H4 (cell line): ENCODE data around the gene CRYGA. TPM values are rescaled to one million over a fixed set of nuclear protein-coding genes. Genes with fewer than 3 reads are reported as not detected.
A peak's percentile ranks its signal among the peaks of the same experiment; 100 is the strongest.

Source experiments
- DNase-seq: peaks from one replicate; pipeline ENCODE4 v3.0.0-alpha.2; 2015; ENCODE audit warnings: low spot score
- total RNA-seq: library from RNA; depleted of rRNA; stranded (reverse); fragments of >200 nt; shearing (Covaris generic); gene quantifications from 2 replicates; pipeline ENCODE4 v1.2.3, GENCODE V29; 2014; rRNA removed

The CRYGA gene
- total RNA-seq = not detected in 2 replicates

- no peak for DNase-seq
Observed at GRCh38 chr2:208163489-208163888, at the start of gene CRYGA. CRYGA (minus strand) TSS chr2:208163589; CDS start chr2:208163556, 33 bp downstream.

DNA sequence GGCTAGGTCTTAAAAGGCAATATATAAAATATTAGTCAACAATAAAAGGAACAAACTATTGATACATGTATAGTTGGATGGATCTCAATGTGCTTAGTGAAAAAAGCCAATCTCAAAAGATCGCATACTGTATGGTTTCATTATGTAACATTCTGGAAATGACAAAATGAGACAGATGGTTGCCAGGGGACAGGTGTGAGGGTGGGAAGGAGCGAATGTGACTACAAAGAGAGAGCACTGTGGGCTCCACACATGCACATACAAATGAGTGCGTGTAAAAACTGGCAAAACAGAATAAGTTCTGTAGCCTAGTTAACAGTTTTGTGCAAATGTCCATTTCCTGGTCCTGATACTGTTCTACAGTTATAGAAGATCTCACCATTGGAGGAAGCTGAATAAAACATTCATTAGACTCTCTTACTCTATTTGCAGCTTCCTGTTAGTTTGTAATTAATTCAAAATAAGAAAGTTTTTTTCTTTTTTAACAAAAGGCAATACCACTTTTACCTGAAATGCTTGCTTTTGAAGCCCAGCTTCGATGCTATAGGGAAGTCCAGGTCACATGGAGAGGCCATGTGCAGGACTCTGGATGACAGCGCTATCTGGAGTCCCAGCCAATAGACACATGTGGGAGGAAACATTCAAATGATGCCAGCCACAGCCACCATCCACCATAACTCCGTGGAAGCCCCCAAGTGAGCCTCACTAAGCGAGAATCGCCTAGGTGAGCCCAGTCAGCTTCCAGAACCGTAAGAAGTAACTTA, 47.5 kb upstream of the CRYGA start:
- DNase-seq = no peak

GRCh38 chr2:208208335-208209085, 45.1 kb upstream of the CRYGA start:
- DNase-seq = no peak

DNA sequence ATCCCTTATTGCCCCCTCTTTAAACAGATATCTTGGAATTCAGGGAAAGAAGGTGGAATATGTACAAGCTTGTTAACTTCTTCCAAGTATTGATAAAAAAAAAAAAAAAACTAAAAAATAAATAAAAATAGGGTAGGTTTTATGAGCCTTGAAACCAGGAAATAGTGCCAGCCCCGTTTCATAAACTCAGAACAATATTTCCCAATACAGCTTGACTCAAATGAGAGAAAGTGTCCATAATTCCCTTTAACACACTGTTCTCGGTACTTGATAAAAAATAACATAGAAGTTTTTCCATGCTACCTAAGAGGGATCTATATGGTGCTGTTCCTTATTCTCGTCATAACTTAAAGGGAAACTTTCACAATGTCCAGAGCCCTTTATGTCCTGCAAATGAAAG, 44.4 kb upstream of the CRYGA start:
- no peak for DNase-seq

DNA sequence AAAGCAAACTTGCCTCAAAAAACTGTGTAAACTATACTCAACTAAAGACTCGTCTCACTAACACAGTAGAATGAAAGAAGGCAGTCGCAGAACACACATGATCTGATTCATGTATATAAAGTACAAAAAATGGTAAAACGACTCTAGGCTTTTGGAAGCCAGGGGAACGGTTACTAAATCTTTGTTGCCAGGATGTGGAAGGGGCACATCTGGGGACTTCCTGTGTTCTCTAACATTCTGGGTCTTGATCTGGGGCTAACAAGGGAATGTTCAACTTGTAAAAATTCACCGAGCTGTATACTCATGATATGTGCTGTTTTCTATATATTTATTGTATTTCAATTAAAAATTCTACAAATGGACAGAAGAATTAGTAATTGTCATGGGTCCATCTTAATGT, 40.8 kb upstream of the CRYGA start:
- DNase-seq = no peak

DNA sequence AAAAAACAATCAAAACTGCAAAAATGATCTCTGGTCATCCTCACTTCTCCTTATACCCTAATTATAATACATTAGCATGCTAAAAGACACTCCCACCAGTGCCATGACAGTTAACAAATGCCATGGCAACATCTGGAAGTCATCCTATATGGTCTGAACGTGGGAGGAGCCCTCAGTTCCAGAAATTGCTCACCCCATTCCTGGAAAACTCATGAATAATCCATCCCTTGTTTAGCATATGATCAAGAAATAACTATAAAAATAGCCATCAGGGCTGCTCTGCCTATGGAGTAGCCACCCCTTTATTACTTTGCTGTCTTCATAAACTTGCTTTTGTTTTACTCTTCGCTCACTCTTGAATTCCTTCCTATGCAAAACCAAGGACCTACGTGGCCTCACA, 32.1 kb upstream of the CRYGA start:
- DNase-seq = no peak

DNA sequence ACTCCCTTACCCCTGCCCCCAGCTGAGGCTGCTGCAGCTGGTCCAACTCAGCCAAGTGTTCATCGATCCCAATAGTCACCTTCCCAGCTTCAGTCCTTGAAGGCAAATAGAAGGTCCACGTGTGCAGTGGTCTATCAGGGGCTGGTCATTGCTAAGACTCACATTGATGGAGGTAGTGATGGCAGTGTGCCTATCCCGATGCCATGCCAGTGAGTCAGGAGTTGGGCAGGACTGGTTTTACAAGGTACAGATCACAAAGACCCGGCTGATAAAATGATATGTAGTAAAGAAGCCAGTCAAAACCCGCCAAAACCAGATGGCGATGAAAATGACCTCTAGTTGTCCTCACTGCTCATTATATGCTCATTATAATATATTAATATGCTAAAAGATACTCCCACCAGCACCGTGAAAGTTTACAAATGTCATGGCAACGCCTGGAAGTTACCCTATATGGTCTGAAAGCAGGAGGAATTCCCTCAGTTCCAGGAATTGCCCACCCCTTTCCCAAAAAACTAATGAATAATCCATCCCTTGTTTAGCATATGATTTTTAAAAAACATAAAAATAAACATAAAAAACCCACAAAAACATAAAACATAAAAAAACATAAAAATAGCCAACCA, 29.3 kb upstream of the CRYGA start:
- no peak for DNase-seq

GRCh38 chr2:208189810-208190503, 26.6 kb upstream of the CRYGA start, which contains the start of gene C2orf80:
C2orf80 (minus strand) TSS chr2:208190030; CDS start chr2:208186986, 3,044 bp downstream.
- no peak for DNase-seq

DNA sequence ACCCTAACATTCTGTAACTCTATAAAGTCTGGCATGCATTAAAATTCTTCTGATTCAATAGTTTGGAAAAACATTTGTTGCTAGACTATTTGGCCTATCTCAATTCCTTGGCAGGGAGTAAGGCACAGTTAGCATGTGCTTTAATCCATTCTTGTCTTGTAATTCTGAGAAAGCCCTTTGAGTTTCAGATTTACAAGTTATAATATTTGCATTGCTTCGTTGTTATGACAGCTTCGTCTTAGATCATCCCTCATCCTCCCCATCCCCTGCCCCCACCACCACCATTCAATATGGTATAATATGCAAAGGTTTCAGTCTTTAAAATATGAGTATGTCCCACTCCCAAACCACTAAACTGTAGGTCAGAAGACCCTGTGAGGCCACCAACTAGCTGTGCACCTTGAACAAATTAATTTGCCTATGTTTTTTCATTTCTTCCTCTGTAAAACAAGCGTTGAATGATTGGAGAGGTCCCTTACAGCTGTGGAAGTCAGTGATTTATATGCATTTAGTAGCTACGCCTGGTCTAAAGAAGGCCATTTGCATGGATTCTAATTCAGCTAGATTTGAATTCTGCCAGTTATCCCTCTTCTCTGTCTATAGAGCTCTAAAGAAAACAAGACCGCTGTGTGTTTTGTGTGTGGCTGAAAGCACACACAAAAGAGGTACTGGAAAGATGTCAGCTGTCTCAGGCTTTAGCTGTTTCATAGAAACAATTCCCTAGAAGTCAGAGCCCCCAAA, 25.9 kb upstream of the CRYGA start:
- DNase-seq = no peak

DNA sequence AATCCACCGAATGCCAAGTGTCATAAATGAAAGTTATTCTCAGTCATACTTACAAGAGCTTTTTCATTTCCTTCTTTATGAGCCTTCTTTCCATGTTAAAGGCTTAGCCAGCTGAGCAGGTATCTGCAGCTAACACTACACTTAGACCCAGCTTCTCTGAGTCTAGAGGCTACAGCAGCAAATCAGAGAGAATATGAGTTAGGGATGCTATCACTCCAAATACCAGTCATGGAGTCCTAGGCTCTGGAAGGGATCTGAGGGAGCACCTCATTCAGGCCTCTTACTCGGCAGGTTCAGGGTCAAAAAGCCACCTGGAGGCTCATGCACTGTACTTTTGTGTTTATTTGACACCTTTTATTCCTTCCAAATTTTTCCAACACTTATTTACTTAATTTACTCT, 23.5 kb upstream of the CRYGA start:
- no peak for DNase-seq

GRCh38 chr2:208186465-208186864, 23.1 kb upstream of the CRYGA start:
- DNase-seq = no peak

DNA sequence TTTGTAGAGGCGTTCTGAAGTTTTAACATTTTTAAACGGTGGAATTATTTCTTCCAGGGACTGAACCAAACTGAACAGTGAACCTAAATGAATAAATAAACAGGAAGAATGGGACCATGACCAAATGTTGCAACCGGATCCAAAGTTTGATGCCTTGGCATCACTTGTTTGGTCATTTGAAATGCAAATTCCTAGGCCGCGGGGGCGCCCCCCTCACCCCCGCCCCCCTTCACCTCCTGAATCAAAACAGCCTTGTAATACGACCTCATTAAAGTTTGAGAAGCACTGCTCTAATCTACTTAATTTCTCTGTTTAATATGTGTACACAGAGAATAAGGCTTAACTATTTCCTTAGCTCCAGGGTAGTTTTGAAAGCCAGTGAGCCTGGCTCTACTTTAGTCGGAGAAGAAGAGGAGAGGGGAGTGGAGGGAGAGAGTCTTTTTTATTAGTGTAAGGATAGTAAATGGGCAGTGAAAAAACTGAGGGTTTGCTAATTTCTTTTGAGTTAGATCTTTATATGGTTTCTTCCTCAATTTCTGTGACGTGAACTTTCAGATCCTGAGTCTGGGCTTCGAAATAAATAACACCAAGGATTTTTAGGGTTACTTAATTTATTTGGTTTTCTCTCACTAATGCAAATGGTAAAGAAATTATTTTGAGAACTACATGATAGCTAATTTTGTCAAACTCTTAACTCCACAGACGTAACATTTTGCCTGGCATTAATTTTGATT, 20.8 kb upstream of the CRYGA start:
- DNase-seq = no peak

DNA sequence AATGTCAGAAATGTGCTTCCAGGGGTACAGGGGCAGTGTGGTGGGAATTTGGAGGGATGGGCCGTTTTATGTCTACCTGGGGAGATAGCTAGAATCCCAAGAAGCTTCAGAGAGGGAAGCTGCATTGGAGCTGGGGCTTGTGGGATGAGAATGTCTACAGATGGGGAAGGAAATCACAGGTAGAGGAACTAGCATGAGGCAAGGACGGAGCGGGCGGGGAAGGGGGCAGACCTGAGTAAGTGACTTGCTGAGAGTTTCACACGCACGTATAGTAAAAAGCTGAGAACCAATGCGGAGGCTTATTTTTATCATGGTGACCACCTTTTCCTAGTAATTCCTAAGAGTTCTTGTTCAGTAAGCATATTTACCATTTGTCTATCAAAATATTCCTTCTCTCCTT, 20.1 kb upstream of the CRYGA start:
- DNase-seq = no peak

DNA sequence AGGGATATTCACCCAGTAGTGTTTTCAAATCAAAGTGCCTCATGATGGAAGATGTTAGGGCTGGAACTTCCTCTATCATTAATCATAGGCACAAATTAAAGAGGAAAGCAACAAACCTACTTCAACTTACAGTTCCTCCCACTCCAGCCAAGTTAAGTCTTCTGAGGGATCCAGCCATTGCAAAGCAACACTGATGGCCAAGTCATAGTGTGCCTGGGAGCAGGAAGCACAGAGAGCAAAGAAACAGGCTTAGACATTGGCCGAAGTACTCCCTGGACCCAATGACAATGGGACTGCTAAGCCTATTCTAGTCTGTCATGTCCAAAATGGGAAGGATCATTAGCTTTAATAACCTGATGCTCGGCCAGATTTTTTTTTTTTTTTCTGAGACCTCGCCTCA, 19.4 kb upstream of the CRYGA start:
- no peak for DNase-seq

GRCh38 chr2:208179028-208179609, 15.7 kb upstream of the CRYGA start:
- DNase-seq = peak; percentile 19

GRCh38 chr2:208175840-208176153, 12.4 kb upstream of the CRYGA start:
- no peak for DNase-seq

DNA sequence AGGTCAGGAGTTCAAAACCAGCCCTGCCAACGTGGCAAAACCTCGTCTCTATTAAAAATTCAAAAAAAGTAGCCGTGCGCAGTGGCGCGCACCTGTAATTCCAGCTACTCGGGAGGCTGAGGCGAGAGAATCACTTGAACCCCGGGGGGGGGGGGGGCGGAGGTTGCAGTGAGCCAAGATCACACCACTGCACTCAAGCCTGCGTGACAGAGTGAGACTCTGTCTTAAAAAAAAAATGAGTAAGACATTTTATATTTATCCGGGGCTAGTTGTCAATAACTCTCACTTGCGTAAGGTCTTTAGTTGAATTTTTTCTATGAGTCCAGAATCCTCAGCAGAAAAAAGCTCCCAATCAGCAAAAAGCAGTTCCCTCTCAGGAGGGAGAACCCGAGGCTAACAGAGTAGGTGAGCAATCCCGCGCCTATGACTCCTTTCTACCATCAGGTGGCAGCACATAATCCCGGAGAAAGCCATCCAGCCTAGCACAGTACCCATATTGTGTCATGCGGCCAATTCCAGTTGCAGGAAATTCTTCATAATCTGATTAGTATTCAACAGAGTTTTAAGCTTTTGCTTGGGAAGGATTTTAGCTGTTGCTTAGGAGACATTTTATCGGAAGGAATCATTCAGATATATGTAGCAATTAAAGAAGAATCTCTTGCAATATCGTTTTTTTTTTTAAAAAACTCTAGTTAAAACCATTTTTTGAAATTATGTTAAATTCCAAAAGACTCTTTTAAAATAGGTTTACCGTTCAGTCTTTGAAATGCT, 11.9 kb upstream of the CRYGA start:
- DNase-seq = peak; percentile 74

DNA sequence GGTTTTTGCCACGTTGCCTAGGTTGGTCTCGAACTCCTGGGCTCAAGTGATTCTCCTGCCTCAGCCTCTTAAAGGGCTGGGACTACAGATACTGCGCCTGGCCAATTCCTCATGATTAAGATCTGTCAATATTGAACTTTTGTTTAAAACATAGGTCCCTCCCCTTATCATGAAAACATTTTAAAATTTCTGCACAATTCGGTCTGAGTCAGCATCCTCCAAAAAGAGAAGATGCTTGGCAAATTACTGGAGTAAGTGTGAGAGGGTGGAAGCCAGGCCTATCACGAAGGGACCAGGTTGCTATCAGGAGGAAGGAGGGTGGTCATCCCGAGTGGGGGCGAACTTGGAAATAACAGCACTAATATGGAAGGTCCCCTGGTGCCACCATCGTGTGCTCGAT, 10.8 kb upstream of the CRYGA start:
- no peak for DNase-seq

DNA sequence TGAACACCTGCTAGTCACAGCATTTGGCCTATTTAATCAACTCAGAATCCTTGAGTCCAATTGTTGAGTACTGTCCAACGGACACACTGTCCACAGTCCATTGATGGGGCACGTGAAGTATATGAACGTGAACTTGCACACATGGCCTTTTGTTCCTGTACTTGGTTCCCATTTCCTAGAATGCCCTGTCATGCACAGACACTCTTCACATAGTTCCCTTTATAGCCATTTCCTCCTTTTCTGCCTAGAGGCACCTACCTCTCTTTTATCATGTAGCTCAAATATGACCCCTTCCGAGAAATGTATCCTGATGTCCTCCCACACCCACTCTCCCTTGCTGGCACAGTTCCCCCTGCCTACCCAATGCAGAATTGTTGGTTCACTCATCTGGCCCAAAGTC, 8.7 kb upstream of the CRYGA start:
- no peak for DNase-seq
